ENCODE data around the gene FEM1A. TPM values are rescaled to one million over a fixed set of nuclear protein-coding genes. Genes with fewer than 3 reads are reported as not detected.
"Not testable (repeated sequence)": the region's sequence is repeated elsewhere in the genome, so short reads cannot be mapped to it uniquely, and the experiment has no call there.

FEM1A gene
- polyA plus RNA-seq, 1 donor from 2014 or later, result 8.7 TPM

GRCh38 chr19:4792019-4792865, 708 bp downstream of the FEM1A start:
- H3K36me3 ChIP-seq (ENCODE audit: insufficient read depth, low read length); H3K27me3 ChIP-seq (ENCODE audit: insufficient read depth, low read depth, low read length); H3K9me2 ChIP-seq (ENCODE audit: insufficient read depth, low read length); H4K20me1 ChIP-seq (ENCODE audit: insufficient read depth); H2AFZ ChIP-seq (ENCODE audit: low read depth, low read length); H3F3A ChIP-seq (ENCODE audit: insufficient read depth, low read length, poor library complexity, severe bottlenecking); H3K9me3 ChIP-seq (ENCODE audit: low read length): not testable (repeated sequence)
- Histone ChIP-seq H3K79me2 (replicated peaks; ENCODE audit: insufficient read depth, low read length) (peaks cover 36% of the 10 kb centered on the region), H3K27ac (ENCODE audit: low read length) (peak overlapping the region; percentile 85), H3K9ac (ENCODE audit: low read length) (peak overlapping the region; percentile 93), H3K4me3 (ENCODE audit: low read length) (peak overlapping the region; percentile 82), H3K4me2 (ENCODE audit: low read length) (peak overlapping the region; percentile 70)
- TF ChIP-seq MXI1 (conservative IDR thresholded peaks at IDR 0.05; ENCODE audit: poor library complexity, severe bottlenecking), result peak; percentile 53

- H3K36me3 ChIP-seq (ENCODE audit: insufficient read depth, low read length); H3K27ac ChIP-seq (ENCODE audit: low read length); H4K20me1 ChIP-seq (ENCODE audit: insufficient read depth); H3K27me3 ChIP-seq (ENCODE audit: insufficient read depth, low read depth, low read length); H3K9me2 ChIP-seq (ENCODE audit: insufficient read depth, low read length); H3F3A ChIP-seq (ENCODE audit: insufficient read depth, low read length, poor library complexity, severe bottlenecking); H2AFZ ChIP-seq (ENCODE audit: low read depth, low read length); H3K9ac ChIP-seq (ENCODE audit: low read length); H3K9me3 ChIP-seq (ENCODE audit: low read length): not testable (repeated sequence)
- Histone ChIP-seq H3K4me2 (ENCODE audit: low read length) (peak overlapping the region; percentile 70), H3K4me3 (ENCODE audit: low read length) (peak overlapping the region; percentile 82), H3K79me2 (replicated peaks; ENCODE audit: insufficient read depth, low read length) (peaks cover 36% of the 10 kb centered on the region)
Observed at GRCh38 chr19:4792866-4793195, 1.3 kb downstream of the FEM1A start.

GRCh38 chr19:4793278-4793677, 1.7 kb downstream of the FEM1A start:
- H3K9ac ChIP-seq (ENCODE audit: low read length); H3K36me3 ChIP-seq (ENCODE audit: insufficient read depth, low read length); H4K20me1 ChIP-seq (ENCODE audit: insufficient read depth); H3K27ac ChIP-seq (ENCODE audit: low read length); H3K4me2 ChIP-seq (ENCODE audit: low read length); H3K27me3 ChIP-seq (ENCODE audit: insufficient read depth, low read depth, low read length); H3F3A ChIP-seq (ENCODE audit: insufficient read depth, low read length, poor library complexity, severe bottlenecking); H3K9me3 ChIP-seq (ENCODE audit: low read length); H2AFZ ChIP-seq (ENCODE audit: low read depth, low read length); H3K9me2 ChIP-seq (ENCODE audit: insufficient read depth, low read length): not testable (repeated sequence)
- Histone ChIP-seq H3K79me2 (replicated peaks; ENCODE audit: insufficient read depth, low read length) (peaks cover 36% of the 10 kb centered on the region), H3K4me3 (ENCODE audit: low read length) (peak overlapping the region; percentile 82)

- no peaks in the 10 kb centered on the region for H3K9me3 ChIP-seq (ENCODE audit: low read length)
- TF ChIP-seq EP300 (conservative IDR thresholded peaks at IDR 0.05; ENCODE audit: poor library complexity, severe bottlenecking) (no peak), EZH2 (IDR thresholded peaks at IDR 0.05; ENCODE audit: borderline replicate concordance, insufficient read depth, low read length, poor library complexity, severe bottlenecking) (no peak), RAD21 (conservative IDR thresholded peaks at IDR 0.05) (no peak), POLR2AphosphoS5 (IDR thresholded peaks at IDR 0.05) (no peak), CTCF (IDR thresholded peaks at IDR 0.05; ENCODE audit: poor library complexity, severe bottlenecking) (no peak), TAF1 (IDR thresholded peaks at IDR 0.05; ENCODE audit: low read depth) (no peak), REST (IDR thresholded peaks at IDR 0.05; ENCODE audit: borderline replicate concordance) (no peak), MXI1 (conservative IDR thresholded peaks at IDR 0.05; ENCODE audit: poor library complexity, severe bottlenecking) (no peak), SMC3 (conservative IDR thresholded peaks at IDR 0.05; ENCODE audit: poor library complexity) (no peak)
- no peak overlapping the region for H3K27ac ChIP-seq (ENCODE audit: low read length)
- no peak overlapping the region for H3K4me2 ChIP-seq (ENCODE audit: low read length)
- H3K4me3 ChIP-seq (ENCODE audit: low read length), result peak overlapping the region; percentile 40
- peaks cover 5% of the 10 kb centered on the region for H3K36me3 ChIP-seq (ENCODE audit: insufficient read depth, low read length)
- H3F3A ChIP-seq (ENCODE audit: insufficient read depth, low read length, poor library complexity, severe bottlenecking), result no peaks in the 10 kb centered on the region
- H3K27me3 ChIP-seq (ENCODE audit: insufficient read depth, low read depth, low read length), result no peaks in the 10 kb centered on the region
- H3K79me2 ChIP-seq (replicated peaks; ENCODE audit: insufficient read depth, low read length), result peaks cover 36% of the 10 kb centered on the region
- H3K9me2 ChIP-seq (ENCODE audit: insufficient read depth, low read length), result no peaks in the 10 kb centered on the region
- H4K20me1 ChIP-seq (ENCODE audit: insufficient read depth), result no peaks in the 10 kb centered on the region
- no peak overlapping the region for H3K9ac ChIP-seq (ENCODE audit: low read length)
- H2AFZ ChIP-seq (ENCODE audit: low read depth, low read length), result no peak overlapping the region
Observed at GRCh38 chr19:4794971-4795370, 3.4 kb downstream of the FEM1A start.

Data from neural cell (in vitro differentiated cells).